Loucy (cell line): Measurements from ENCODE around the gene MAP4K2.
"Not testable (repeated sequence)": the region's sequence is repeated elsewhere in the genome, so short reads cannot be mapped to it uniquely, and the experiment has no call there.

Experiments used
- H2AFZ ChIP-seq: fragments of 200-600 bp; sonication (generic); 2 replicates; pipeline ENCODE4 v1.6.0; 2016; ENCODE audit warnings: antibody characterized with exemption, mild to moderate bottlenecking, low read length, moderate library complexity
- H3F3A ChIP-seq: fragments of 200-600 bp; 2 replicates; pipeline ENCODE4 v1.6.0; 2016; ENCODE audit warnings: antibody characterized with exemption, low read depth, mild to moderate bottlenecking
- H3K27me3 ChIP-seq: fragments of 200-600 bp; sonication (generic); 2 replicates; pipeline ENCODE4 v1.6.1; 2014; ENCODE audit warnings: low read length, mild to moderate bottlenecking; ENCODE audit not compliant: insufficient read depth, poor library complexity, severe bottlenecking
- H3K36me3 ChIP-seq: fragments of 200-600 bp; sonication (generic); 2 replicates; pipeline ENCODE4 v1.6.1; 2016; ENCODE audit warnings: low read length; ENCODE audit not compliant: insufficient read depth
- H3K4me1 ChIP-seq: fragments of 200-600 bp; sonication (generic); 2 replicates; pipeline ENCODE4 v1.5.1; 2014; ENCODE audit warnings: low read length, mild to moderate bottlenecking; ENCODE audit not compliant: insufficient read depth, poor library complexity, severe bottlenecking
- H3K4me2 ChIP-seq: fragments of 200-600 bp; sonication (generic); 2 replicates; pipeline ENCODE4 v1.6.0; 2014; ENCODE audit warnings: antibody characterized with exemption, low read length, low read depth, mild to moderate bottlenecking; ENCODE audit not compliant: poor library complexity, severe bottlenecking
- H3K4me3 ChIP-seq: fragments of 200-600 bp; sonication (generic); 2 replicates; pipeline ENCODE4 v1.5.1; 2014; ENCODE audit warnings: low read length, mild to moderate bottlenecking, mixed read lengths; ENCODE audit not compliant: poor library complexity, severe bottlenecking
- H3K79me2 ChIP-seq: fragments of 200-600 bp; sonication (generic); 2 replicates; pipeline ENCODE4 v1.6.1; 2014; ENCODE audit warnings: low read length; ENCODE audit not compliant: insufficient read depth
- H3K9ac ChIP-seq: fragments of 200-600 bp; sonication (generic); 2 replicates; pipeline ENCODE4 v1.6.0; 2014; ENCODE audit warnings: mild to moderate bottlenecking, low read depth, low read length, moderate library complexity; ENCODE audit not compliant: poor library complexity, severe bottlenecking
- H3K9me2 ChIP-seq: fragments of 200-600 bp; sonication (generic); replicated peaks from 2 replicates; pipeline ENCODE4 v1.6.1; 2016; ENCODE audit warnings: low read depth, low read length, mixed read lengths
- H3K9me3 ChIP-seq: fragments of 200-600 bp; sonication (generic); 2 replicates; pipeline ENCODE4 v1.6.1; 2014; ENCODE audit warnings: mild to moderate bottlenecking, antibody characterized with exemption, low read length, low read depth; ENCODE audit not compliant: insufficient read depth
- H4K20me1 ChIP-seq: fragments of 200-600 bp; sonication (generic); 2 replicates; pipeline ENCODE4 v1.6.0; 2014; ENCODE audit warnings: antibody characterized with exemption, low read length, mild to moderate bottlenecking; ENCODE audit not compliant: insufficient read depth, poor library complexity, severe bottlenecking
- EZH2phosphoT487 ChIP-seq: fragments of 200-600 bp; IDR thresholded peaks from 2 replicates; pipeline ENCODE4 v1.6.1; 2018; ENCODE audit warnings: antibody characterized with exemption, mild to moderate bottlenecking, moderate library complexity, borderline replicate concordance
- TF ChIP-seq, protein P1 (sequence below): fragments of 200-600 bp; sonication (generic); conservative IDR thresholded peaks from 2 replicates; pipeline ENCODE4 v1.5.1; 2014; ENCODE audit warnings: mild to moderate bottlenecking, antibody characterized with exemption, low read length

Gene MAP4K2

DNA sequence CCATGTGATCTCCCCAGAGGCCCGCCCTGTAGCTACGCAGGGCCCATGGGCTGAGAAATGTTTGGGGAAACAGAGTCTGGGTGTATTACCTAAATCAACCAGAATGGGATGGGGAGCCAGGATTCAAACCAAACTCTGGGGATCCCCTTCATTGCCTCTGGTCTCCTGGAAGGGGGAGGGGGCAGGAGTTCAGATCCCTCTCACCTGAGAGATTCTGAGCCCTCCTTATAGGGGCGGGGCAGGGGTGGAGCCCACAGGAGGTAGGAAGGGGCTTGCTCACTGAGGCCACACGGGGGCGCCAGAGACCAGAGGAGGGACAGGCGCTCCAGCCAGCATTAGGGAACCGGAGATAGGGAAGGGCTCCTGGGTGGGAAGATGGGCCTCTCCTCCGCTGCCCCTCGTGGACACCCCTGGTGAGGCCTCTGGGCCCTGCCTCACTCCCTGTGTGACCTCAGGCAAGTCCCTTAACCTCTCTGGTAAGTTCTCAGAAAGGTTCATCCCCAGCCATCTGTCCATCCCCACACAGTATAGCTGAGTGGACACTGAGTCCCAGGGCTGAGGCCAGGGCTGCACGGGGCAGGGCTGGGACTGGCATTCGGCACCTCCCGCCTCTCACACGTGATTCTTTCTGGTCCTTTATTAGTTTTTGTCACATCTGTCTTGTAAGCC is 44.1 kb upstream of the MAP4K2 start:
- Histone ChIP-seq H3K4me3 (no peak overlapping the region), H3K9ac (no peak overlapping the region)

DNA sequence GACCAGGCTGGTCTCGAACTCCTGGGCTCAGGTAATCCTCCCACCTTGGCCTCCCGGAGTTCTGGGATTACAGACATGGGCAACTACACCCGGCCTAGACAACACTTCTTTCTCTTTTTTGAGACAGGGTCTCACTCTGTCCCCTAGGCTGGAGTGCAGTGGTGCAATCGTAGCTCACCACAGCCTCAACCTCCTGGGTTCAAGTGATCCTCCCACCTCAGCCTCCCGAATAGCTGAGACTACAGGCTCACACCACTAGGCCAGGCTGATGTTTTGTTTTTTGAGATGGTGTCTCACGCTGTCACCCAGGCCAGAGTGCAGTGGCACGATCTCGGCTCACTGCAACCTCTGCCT is 42.7 kb upstream of the MAP4K2 start:
- H3F3A ChIP-seq, H4K20me1 ChIP-seq, H3K4me2 ChIP-seq, H3K36me3 ChIP-seq, H3K79me2 ChIP-seq, H3K9ac ChIP-seq, H3K27me3 ChIP-seq, H2AFZ ChIP-seq, H3K4me1 ChIP-seq, H3K4me3 ChIP-seq, H3K9me2 ChIP-seq, H3K9me3 ChIP-seq: not testable (repeated sequence)

More for the DNA sequence above, 44.1 kb upstream of the MAP4K2 start:
- no peak overlapping the region for H3K4me2 ChIP-seq
- TF ChIP-seq, protein P1, sequence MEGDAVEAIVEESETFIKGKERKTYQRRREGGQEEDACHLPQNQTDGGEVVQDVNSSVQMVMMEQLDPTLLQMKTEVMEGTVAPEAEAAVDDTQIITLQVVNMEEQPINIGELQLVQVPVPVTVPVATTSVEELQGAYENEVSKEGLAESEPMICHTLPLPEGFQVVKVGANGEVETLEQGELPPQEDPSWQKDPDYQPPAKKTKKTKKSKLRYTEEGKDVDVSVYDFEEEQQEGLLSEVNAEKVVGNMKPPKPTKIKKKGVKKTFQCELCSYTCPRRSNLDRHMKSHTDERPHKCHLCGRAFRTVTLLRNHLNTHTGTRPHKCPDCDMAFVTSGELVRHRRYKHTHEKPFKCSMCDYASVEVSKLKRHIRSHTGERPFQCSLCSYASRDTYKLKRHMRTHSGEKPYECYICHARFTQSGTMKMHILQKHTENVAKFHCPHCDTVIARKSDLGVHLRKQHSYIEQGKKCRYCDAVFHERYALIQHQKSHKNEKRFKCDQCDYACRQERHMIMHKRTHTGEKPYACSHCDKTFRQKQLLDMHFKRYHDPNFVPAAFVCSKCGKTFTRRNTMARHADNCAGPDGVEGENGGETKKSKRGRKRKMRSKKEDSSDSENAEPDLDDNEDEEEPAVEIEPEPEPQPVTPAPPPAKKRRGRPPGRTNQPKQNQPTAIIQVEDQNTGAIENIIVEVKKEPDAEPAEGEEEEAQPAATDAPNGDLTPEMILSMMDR: peak; percentile 92
- no peak for TF ChIP-seq EZH2phosphoT487
- H2AFZ ChIP-seq: no peak overlapping the region
- H3K36me3 ChIP-seq: no peaks in the 10 kb centered on the region
- no peaks in the 10 kb centered on the region for H3K9me2 ChIP-seq
- H3K4me1 ChIP-seq: peaks cover 17% of the 10 kb centered on the region
- no peaks in the 10 kb centered on the region for H3F3A ChIP-seq
- H3K9me3 ChIP-seq: no peaks in the 10 kb centered on the region
- no peaks in the 10 kb centered on the region for H3K79me2 ChIP-seq
- H4K20me1 ChIP-seq: no peaks in the 10 kb centered on the region
- H3K27me3 ChIP-seq: no peaks in the 10 kb centered on the region

DNA sequence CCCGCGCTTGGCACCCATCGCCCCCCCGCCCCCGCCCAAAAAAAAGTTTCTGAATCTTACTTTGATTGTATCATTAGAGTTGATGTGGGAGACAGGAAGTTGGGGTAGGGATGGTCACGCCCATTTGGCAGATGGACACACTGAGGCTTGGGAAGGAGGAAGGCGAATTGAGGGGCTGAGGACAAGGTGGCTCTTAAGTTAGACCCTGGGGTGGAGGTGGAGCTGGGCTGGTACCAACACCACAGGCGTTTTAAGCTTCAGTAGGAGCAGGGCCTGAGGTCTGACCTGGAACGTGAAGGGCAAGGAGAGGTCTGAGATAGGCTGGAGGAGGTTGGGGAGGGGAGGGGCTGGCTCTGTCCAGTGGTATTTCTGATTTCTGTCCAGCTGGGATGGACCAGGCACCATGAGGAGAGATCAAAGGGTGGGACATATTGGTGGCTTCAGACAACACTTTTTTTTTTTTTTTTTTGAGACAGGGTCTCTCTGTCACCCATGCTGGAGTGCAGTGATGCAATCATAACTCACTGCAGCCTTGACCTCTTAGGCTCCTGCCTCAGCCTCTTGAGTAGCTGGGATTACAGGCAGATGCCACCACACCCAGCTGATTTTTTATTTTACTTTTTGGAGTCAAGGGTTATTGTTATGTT is 42.2 kb upstream of the MAP4K2 start:
- Histone ChIP-seq H3K9me3 (no peaks in the 10 kb centered on the region), H3K79me2 (no peaks in the 10 kb centered on the region), H3F3A (no peaks in the 10 kb centered on the region), H3K36me3 (no peaks in the 10 kb centered on the region), H3K9me2 (no peaks in the 10 kb centered on the region), H3K4me3 (peak overlapping the region; percentile 63), H3K4me1 (peaks cover 8% of the 10 kb centered on the region), H3K27me3 (no peaks in the 10 kb centered on the region), H4K20me1 (no peaks in the 10 kb centered on the region), H2AFZ (peak overlapping the region; percentile 45; the same call in 1 of the 2 replicates), H3K4me2 (peak overlapping the region; percentile 44), H3K9ac (no peak overlapping the region)
- TF ChIP-seq, protein P1: no peak
- no peak for TF ChIP-seq EZH2phosphoT487
